HG02798 (cell line): ENCODE results near the gene GP5.

Experiments
- ATAC-seq: cut with Tn5 transposase; IDR thresholded peaks from one replicate; pipeline ENCODE4 v1.9.1; 2021; ENCODE audit warnings: mild to moderate bottlenecking; ENCODE audit not compliant: unreplicated experiment, poor library complexity

GP5 gene

GRCh38 chr3:194352667-194353246 lies 46.3 kb downstream of the GP5 start:
- no peak for ATAC-seq

GRCh38 chr3:194351952-194352536 lies 47.0 kb downstream of the GP5 start:
- ATAC-seq: no peak

GRCh38 chr3:194351080-194351672 lies 47.9 kb downstream of the GP5 start, which contains the start of gene CPN2:
CPN2 (minus strand) TSS chr3:194351328; CDS start chr3:194342702, 8,626 bp downstream.
- ATAC-seq: no peak

GRCh38 chr3:194350726-194351071 lies 48.4 kb downstream of the GP5 start:
- ATAC-seq: no peak

GRCh38 chr3:194348354-194348753 lies 50.7 kb downstream of the GP5 start:
- ATAC-seq: no peak

- ATAC-seq: peak; percentile 54
Observed at GRCh38 chr3:194346621-194347020, 52.4 kb downstream of the GP5 start.

GRCh38 chr3:194346035-194346434 lies 53.0 kb downstream of the GP5 start:
- no peak for ATAC-seq
